HEK293 (cell line): ENCODE measurements around the gene C19orf33.

Experiments used
- FEZF1 ChIP-seq: fragments of 450-650 bp; formaldehyde crosslinking; IDR thresholded peaks from 2 replicates; pipeline ENCODE4 v1.5.1; 2016; ENCODE audit warnings: missing biosample characterization, missing genetic modification characterization
- GLI4 ChIP-seq: fragments of 450-650 bp; formaldehyde crosslinking; IDR thresholded peaks from 2 replicates; pipeline ENCODE4 v1.5.1; 2016; ENCODE audit warnings: missing biosample characterization, missing genetic modification characterization
- SALL2 ChIP-seq: fragments of 450-650 bp; formaldehyde crosslinking; IDR thresholded peaks from 2 replicates; pipeline ENCODE4 v1.5.0; 2017; ENCODE audit warnings: missing biosample characterization, mild to moderate bottlenecking, missing genetic modification characterization, borderline replicate concordance
- ZFP41 ChIP-seq: fragments of 450-650 bp; formaldehyde crosslinking; IDR thresholded peaks from 2 replicates; pipeline ENCODE4 v1.5.1; 2016; ENCODE audit warnings: missing biosample characterization, missing genetic modification characterization, borderline replicate concordance
- ZNF416 ChIP-seq: fragments of 450-650 bp; formaldehyde crosslinking; IDR thresholded peaks from 2 replicates; pipeline ENCODE4 v1.5.1; 2016; ENCODE audit warnings: missing biosample characterization, missing genetic modification characterization
- ZNF544 ChIP-seq: fragments of 450-650 bp; formaldehyde crosslinking; IDR thresholded peaks from 2 replicates; pipeline ENCODE4 v1.5.0; 2017; ENCODE audit warnings: missing biosample characterization, missing genetic modification characterization
- ZXDB ChIP-seq: fragments of 450-650 bp; formaldehyde crosslinking; IDR thresholded peaks from 2 replicates; pipeline ENCODE4 v1.5.1; 2016; ENCODE audit warnings: missing biosample characterization, missing genetic modification characterization
- TF ChIP-seq, protein P1 (sequence below): fragments of 450-650 bp; formaldehyde crosslinking; IDR thresholded peaks from 2 replicates; pipeline ENCODE4 v1.5.1; 2016; ENCODE audit warnings: missing biosample characterization, missing genetic modification characterization
- TF ChIP-seq, protein P2 (sequence below): fragments of 450-650 bp; formaldehyde crosslinking; IDR thresholded peaks from 2 replicates; pipeline ENCODE4 v1.5.1; 2016; ENCODE audit warnings: missing biosample characterization, missing genetic modification characterization, low read depth
- TF ChIP-seq, protein P3 (sequence below): fragments of 450-650 bp; formaldehyde crosslinking; IDR thresholded peaks from 2 replicates; pipeline ENCODE4 v1.5.1; 2016; ENCODE audit warnings: missing biosample characterization, missing genetic modification characterization
- TF ChIP-seq, protein P4 (sequence below): fragments of 450-650 bp; formaldehyde crosslinking; IDR thresholded peaks from 2 replicates; pipeline ENCODE4 v1.5.1; 2016; ENCODE audit warnings: missing biosample characterization, missing genetic modification characterization, low read depth

DNA sequence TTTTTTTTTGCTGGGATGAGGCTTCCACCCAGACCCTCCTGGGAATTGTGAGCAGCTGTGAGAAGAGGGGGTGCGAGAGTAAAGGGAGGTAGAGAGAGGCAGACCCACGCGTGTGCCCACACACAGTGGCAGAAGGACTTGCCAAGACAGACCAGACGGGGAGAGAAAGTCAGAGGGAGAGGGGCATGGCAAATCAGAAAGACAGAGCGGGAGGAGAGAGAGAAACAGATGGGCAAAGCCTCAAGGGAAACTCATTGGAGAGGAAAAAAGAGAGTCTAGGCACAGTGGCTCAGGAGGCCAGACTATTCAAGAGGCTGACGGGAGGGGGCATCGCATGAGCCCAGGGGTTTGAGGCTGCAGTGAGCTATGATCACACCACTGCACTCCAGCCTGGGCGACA lies 48.6 kb downstream of the C19orf33 start:
- TF ChIP-seq ZXDB (tag by site-specific recombination) (no peak), ZNF544 (no peak), ZFP41 (tag by site-specific recombination) (no peak), ZNF416 (tag by site-specific recombination) (no peak), SALL2 (tag by site-specific recombination) (no peak), GLI4 (no peak), FEZF1 (tag by site-specific recombination) (no peak)
- TF ChIP-seq, protein P1, sequence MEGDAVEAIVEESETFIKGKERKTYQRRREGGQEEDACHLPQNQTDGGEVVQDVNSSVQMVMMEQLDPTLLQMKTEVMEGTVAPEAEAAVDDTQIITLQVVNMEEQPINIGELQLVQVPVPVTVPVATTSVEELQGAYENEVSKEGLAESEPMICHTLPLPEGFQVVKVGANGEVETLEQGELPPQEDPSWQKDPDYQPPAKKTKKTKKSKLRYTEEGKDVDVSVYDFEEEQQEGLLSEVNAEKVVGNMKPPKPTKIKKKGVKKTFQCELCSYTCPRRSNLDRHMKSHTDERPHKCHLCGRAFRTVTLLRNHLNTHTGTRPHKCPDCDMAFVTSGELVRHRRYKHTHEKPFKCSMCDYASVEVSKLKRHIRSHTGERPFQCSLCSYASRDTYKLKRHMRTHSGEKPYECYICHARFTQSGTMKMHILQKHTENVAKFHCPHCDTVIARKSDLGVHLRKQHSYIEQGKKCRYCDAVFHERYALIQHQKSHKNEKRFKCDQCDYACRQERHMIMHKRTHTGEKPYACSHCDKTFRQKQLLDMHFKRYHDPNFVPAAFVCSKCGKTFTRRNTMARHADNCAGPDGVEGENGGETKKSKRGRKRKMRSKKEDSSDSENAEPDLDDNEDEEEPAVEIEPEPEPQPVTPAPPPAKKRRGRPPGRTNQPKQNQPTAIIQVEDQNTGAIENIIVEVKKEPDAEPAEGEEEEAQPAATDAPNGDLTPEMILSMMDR (tag by site-specific recombination): no peak
- TF ChIP-seq, protein P2, sequence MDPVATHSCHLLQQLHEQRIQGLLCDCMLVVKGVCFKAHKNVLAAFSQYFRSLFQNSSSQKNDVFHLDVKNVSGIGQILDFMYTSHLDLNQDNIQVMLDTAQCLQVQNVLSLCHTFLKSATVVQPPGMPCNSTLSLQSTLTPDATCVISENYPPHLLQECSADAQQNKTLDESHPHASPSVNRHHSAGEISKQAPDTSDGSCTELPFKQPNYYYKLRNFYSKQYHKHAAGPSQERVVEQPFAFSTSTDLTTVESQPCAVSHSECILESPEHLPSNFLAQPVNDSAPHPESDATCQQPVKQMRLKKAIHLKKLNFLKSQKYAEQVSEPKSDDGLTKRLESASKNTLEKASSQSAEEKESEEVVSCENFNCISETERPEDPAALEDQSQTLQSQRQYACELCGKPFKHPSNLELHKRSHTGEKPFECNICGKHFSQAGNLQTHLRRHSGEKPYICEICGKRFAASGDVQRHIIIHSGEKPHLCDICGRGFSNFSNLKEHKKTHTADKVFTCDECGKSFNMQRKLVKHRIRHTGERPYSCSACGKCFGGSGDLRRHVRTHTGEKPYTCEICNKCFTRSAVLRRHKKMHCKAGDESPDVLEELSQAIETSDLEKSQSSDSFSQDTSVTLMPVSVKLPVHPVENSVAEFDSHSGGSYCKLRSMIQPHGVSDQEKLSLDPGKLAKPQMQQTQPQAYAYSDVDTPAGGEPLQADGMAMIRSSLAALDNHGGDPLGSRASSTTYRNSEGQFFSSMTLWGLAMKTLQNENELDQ (tag by site-specific recombination): no peak
- TF ChIP-seq, protein P3, sequence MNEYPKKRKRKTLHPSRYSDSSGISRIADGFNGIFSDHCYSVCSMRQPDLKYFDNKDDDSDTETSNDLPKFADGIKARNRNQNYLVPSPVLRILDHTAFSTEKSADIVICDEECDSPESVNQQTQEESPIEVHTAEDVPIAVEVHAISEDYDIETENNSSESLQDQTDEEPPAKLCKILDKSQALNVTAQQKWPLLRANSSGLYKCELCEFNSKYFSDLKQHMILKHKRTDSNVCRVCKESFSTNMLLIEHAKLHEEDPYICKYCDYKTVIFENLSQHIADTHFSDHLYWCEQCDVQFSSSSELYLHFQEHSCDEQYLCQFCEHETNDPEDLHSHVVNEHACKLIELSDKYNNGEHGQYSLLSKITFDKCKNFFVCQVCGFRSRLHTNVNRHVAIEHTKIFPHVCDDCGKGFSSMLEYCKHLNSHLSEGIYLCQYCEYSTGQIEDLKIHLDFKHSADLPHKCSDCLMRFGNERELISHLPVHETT (tag by site-specific recombination): no peak
- TF ChIP-seq, protein P4, sequence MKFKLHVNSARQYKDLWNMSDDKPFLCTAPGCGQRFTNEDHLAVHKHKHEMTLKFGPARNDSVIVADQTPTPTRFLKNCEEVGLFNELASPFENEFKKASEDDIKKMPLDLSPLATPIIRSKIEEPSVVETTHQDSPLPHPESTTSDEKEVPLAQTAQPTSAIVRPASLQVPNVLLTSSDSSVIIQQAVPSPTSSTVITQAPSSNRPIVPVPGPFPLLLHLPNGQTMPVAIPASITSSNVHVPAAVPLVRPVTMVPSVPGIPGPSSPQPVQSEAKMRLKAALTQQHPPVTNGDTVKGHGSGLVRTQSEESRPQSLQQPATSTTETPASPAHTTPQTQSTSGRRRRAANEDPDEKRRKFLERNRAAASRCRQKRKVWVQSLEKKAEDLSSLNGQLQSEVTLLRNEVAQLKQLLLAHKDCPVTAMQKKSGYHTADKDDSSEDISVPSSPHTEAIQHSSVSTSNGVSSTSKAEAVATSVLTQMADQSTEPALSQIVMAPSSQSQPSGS (tag by site-specific recombination): no peak
